MCF 10A (cell line): ENCODE results near the gene CHST9. TPM values are rescaled to one million over a fixed set of nuclear protein-coding genes. Genes with fewer than 3 reads are reported as not detected.

Source experiments
- BruUV-seq: library from RNA; stranded (reverse); fragments of 400-500 nt; replicated peaks from 2 replicates; lab custom pipeline; 2021; lab: Mats Ljungman, UMichigan
- CTCF ChIA-PET: fragments of 300-600 bp; sonication (Branson Sonifier 250); formaldehyde crosslinking; extraction: SDS; loops from one replicate; lab custom pipeline; 2021; ENCODE audit warnings: antibody characterized with exemption, inconsistent platforms; lab: Yijun Ruan, JAX
- POLR2A ChIA-PET: fragments of 300-600, 350-650 bp; sonication (Branson Sonifier 250); formaldehyde crosslinking; extraction: SDS; loops from one replicate; lab custom pipeline; 2020; ENCODE audit warnings: antibody characterized with exemption, inconsistent platforms; lab: Yijun Ruan, JAX
- DNase-seq: peaks from one replicate; pipeline ENCODE4 v3.0.0-alpha.2; 2018; ENCODE audit not compliant: unreplicated experiment
- H3K27ac Mint-ChIP-seq: one replicate; pipeline ENCODE4 v1.8.0; 2022; ENCODE audit warnings: mild to moderate bottlenecking, low read depth, mixed read lengths; ENCODE audit not compliant: unreplicated experiment
- H3K27me3 Mint-ChIP-seq: one replicate; pipeline ENCODE4 v1.8.0; 2022; ENCODE audit warnings: mixed read lengths; ENCODE audit not compliant: insufficient read depth, unreplicated experiment
- H3K36me3 Mint-ChIP-seq: one replicate; pipeline ENCODE4 v1.8.0; 2022; ENCODE audit warnings: mild to moderate bottlenecking, moderate library complexity, mixed read lengths; ENCODE audit not compliant: insufficient read depth, unreplicated experiment
- H3K4me1 Mint-ChIP-seq: one replicate; pipeline ENCODE4 v1.8.0; 2022; ENCODE audit warnings: mixed read lengths; ENCODE audit not compliant: insufficient read depth, unreplicated experiment
- H3K4me3 Mint-ChIP-seq: one replicate; pipeline ENCODE4 v1.8.0; 2022; ENCODE audit warnings: mild to moderate bottlenecking, moderate library complexity, mixed read lengths; ENCODE audit not compliant: unreplicated experiment
- H3K9me3 Mint-ChIP-seq: one replicate; pipeline ENCODE4 v1.8.0; 2022; ENCODE audit warnings: mixed read lengths; ENCODE audit not compliant: unreplicated experiment
- CTCF ChIP-seq: fragments of 200-600 bp; IDR thresholded peaks from one replicate; pipeline ENCODE4 v1.8.0; 2022; ENCODE audit warnings: antibody characterized with exemption, mild to moderate bottlenecking; ENCODE audit not compliant: unreplicated experiment
- intact Hi-C: fragments of 100-400 bp; cut with micrococcal nuclease; formaldehyde crosslinking; loops from 2 replicates; pipeline ENCODE4 v1.14.1; 2022
- total RNA-seq: library from RNA; stranded (reverse); gene quantifications from 2 replicates; pipeline ENCODE4 v1.2.3, GENCODE V29; 2022

The CHST9 gene
- total RNA-seq, 1 experiment from 2014 or later, result not detected

GRCh38 chr18:27010784-27011183 lies 174.3 kb downstream of the CHST9 start:
- Mint-ChIP-seq H3K27me3 (peaks cover 12% of the 10 kb centered on the region), H3K4me3 (no peak overlapping the region), H3K9me3 (no peaks in the 10 kb centered on the region), H3K27ac (no peak overlapping the region), H3K36me3 (no peaks in the 10 kb centered on the region), H3K4me1 (no peaks in the 10 kb centered on the region)
- POLR2A ChIA-PET, result no interaction called here
- no peak for TF ChIP-seq CTCF
- BruUV-seq, result no TSS peak
- DNase-seq, result no peak
- CTCF ChIA-PET, result interaction anchor here (1.3 kb wide), 1 partner anchor 9 kb away, joined by 4 read pairs; no protein-coding TSS in a partner anchor
- intact Hi-C loops, result no loop called here

- no peak for DNase-seq
- intact Hi-C loops, result no loop called here
- Mint-ChIP-seq H3K4me1 (no peaks in the 10 kb centered on the region), H3K4me3 (no peak overlapping the region), H3K36me3 (no peaks in the 10 kb centered on the region), H3K27me3 (peaks cover 12% of the 10 kb centered on the region), H3K27ac (no peak overlapping the region), H3K9me3 (no peaks in the 10 kb centered on the region)
- no TSS peak for BruUV-seq
- no peak for TF ChIP-seq CTCF
- ChIA-PET POLR2A (no interaction called here), CTCF (no interaction called here)
These were observed 175.8 kb downstream of the CHST9 start for GRCh38 chr18:27009293-27009692.

- DNase-seq, result no peak
- H3K27ac Mint-ChIP-seq, result no peak overlapping the region
- intact Hi-C loops, result no loop called here
- no peaks in the 10 kb centered on the region for H3K4me1 Mint-ChIP-seq
- BruUV-seq, result no TSS peak
- ChIA-PET POLR2A (no interaction called here), CTCF (no interaction called here)
- no peak overlapping the region for H3K4me3 Mint-ChIP-seq
- peaks cover 12% of the 10 kb centered on the region for H3K27me3 Mint-ChIP-seq
- no peaks in the 10 kb centered on the region for H3K9me3 Mint-ChIP-seq
- H3K36me3 Mint-ChIP-seq, result no peaks in the 10 kb centered on the region
- no peak for TF ChIP-seq CTCF
These were observed 176.5 kb downstream of the CHST9 start for GRCh38 chr18:27008575-27008974.

- TF ChIP-seq CTCF, result no peak
- H3K36me3 Mint-ChIP-seq, result no peaks in the 10 kb centered on the region
- peaks cover 12% of the 10 kb centered on the region for H3K27me3 Mint-ChIP-seq
- no peak overlapping the region for H3K4me3 Mint-ChIP-seq
- ChIA-PET CTCF (interaction anchor here (0.6 to 1.4 kb wide), 3 partner anchors 203 to 694 kb away, joined by 3 to 4 read pairs (median 3); no protein-coding TSS in a partner anchor), POLR2A (no interaction called here)
- no peaks in the 10 kb centered on the region for H3K9me3 Mint-ChIP-seq
- peak; percentile 5 for DNase-seq
- BruUV-seq, result no TSS peak
- no peaks in the 10 kb centered on the region for H3K4me1 Mint-ChIP-seq
- intact Hi-C loops, result no loop called here
- no peak overlapping the region for H3K27ac Mint-ChIP-seq
These were observed 177.2 kb downstream of the CHST9 start for GRCh38 chr18:27007880-27008279.
